HepG2 (cell line): ENCODE results near the gene MYOZ1. TPM values are rescaled to one million over a fixed set of nuclear protein-coding genes. Genes with fewer than 3 reads are reported as not detected.

ENCODE experiments used
- BCLAF1 ChIP-seq: fragments of 450-650 bp; IDR thresholded peaks from 2 replicates; pipeline ENCODE4 v1.6.1; 2017; ENCODE audit warnings: mild to moderate bottlenecking
- CEBPG ChIP-seq: IDR thresholded peaks from 2 replicates; pipeline ENCODE4 v1.6.1; 2016
- GATA4 ChIP-seq: sonication (generic); IDR thresholded peaks from 2 replicates; pipeline ENCODE4 v1.6.1; 2016; ENCODE audit warnings: antibody characterized with exemption, low read depth, borderline replicate concordance
- HOXA7 ChIP-seq: sonication (generic); formaldehyde crosslinking; IDR thresholded peaks from 2 replicates; pipeline ENCODE4 v1.8.1; 2022; ENCODE audit warnings: mild to moderate bottlenecking, missing genetic modification reagents, moderate library complexity
- JUND ChIP-seq: sonication (generic); formaldehyde crosslinking; IDR thresholded peaks from 2 replicates; pipeline ENCODE4 v1.8.0; 2022; ENCODE audit warnings: mild to moderate bottlenecking, missing genetic modification reagents
- LBX2 ChIP-seq: sonication (generic); formaldehyde crosslinking; IDR thresholded peaks from 2 replicates; pipeline ENCODE4 v1.5.0; 2020; ENCODE audit warnings: missing genetic modification reagents, mild to moderate bottlenecking, borderline replicate concordance
- MAFG ChIP-seq: sonication (generic); formaldehyde crosslinking; IDR thresholded peaks from 2 replicates; pipeline ENCODE4 v1.5.1; 2020; ENCODE audit warnings: mild to moderate bottlenecking, missing genetic modification reagents
- MIER3 ChIP-seq: IDR thresholded peaks from 2 replicates; pipeline ENCODE4 v1.6.1; 2016; ENCODE audit warnings: missing compliant biosample characterization, borderline replicate concordance
- MTA3 ChIP-seq: sonication (generic); formaldehyde crosslinking; IDR thresholded peaks from 2 replicates; pipeline ENCODE4 v1.4.0; 2020; ENCODE audit warnings: missing genetic modification reagents
- NFIB ChIP-seq: sonication (generic); formaldehyde crosslinking; IDR thresholded peaks from 2 replicates; pipeline ENCODE4 v1.9.0; 2021; ENCODE audit warnings: missing genetic modification reagents, mild to moderate bottlenecking, borderline replicate concordance
- ZKSCAN5 ChIP-seq: sonication (generic); formaldehyde crosslinking; IDR thresholded peaks from 2 replicates; pipeline ENCODE4 v1.5.1; 2020; ENCODE audit warnings: mild to moderate bottlenecking, missing genetic modification reagents
- ZNF121 ChIP-seq: sonication (generic); formaldehyde crosslinking; IDR thresholded peaks from 2 replicates; pipeline ENCODE4 v1.5.0; 2020; ENCODE audit warnings: mild to moderate bottlenecking, missing genetic modification reagents
- ZNF160 ChIP-seq: sonication (generic); formaldehyde crosslinking; IDR thresholded peaks from 2 replicates; pipeline ENCODE4 v1.8.0; 2022; ENCODE audit warnings: mild to moderate bottlenecking, inconsistent platforms, missing genetic modification reagents
- ZNF225 ChIP-seq: sonication (generic); formaldehyde crosslinking; IDR thresholded peaks from 2 replicates; pipeline ENCODE4 v1.4.0; 2020; ENCODE audit warnings: mild to moderate bottlenecking, missing genetic modification reagents
- ZNF326 ChIP-seq: sonication (generic); formaldehyde crosslinking; IDR thresholded peaks from 2 replicates; pipeline ENCODE4 v1.4.0; 2020; ENCODE audit warnings: missing genetic modification reagents, borderline replicate concordance
- ZNF354B ChIP-seq: sonication (generic); formaldehyde crosslinking; IDR thresholded peaks from 2 replicates; pipeline ENCODE4 v1.8.0; 2022; ENCODE audit warnings: mild to moderate bottlenecking, missing genetic modification reagents
- ZNF546 ChIP-seq: sonication (generic); formaldehyde crosslinking; conservative IDR thresholded peaks from 2 replicates; pipeline ENCODE4 v1.8.1; 2023; ENCODE audit warnings: mild to moderate bottlenecking, missing genetic modification reagents
- ZNF652 ChIP-seq: IDR thresholded peaks from 2 replicates; pipeline ENCODE4 v1.6.1; 2016; ENCODE audit warnings: low read depth, borderline replicate concordance
- polyA plus RNA-seq, 8 experiments: library from polyadenylated mRNA; depleted of rRNA in 3 of 8; stranded (reverse) in 7 of 8; unstranded in 1 of 8; fragments of >200 nt; fragmentation: Illumina TruSeq in 4 of 8; extraction: Trizol in 4 of 8; gene quantifications; 2 replicates each; pipeline versions ENCODE4 v1.2.1 to v1.2.3, GENCODE V29; 2011 to 2016; ENCODE audit warnings: low read depth in 4 of 8, missing spikeins in 1 of 8, mixed read lengths in 1 of 8; ENCODE audit not compliant: insufficient read depth in 1 of 8
- total RNA-seq, 5 experiments: library from RNA; depleted of rRNA; stranded (reverse); fragments of >200 nt; fragmentation: Illumina TruSeq; extraction: Trizol; gene quantifications; 2 replicates each; pipeline ENCODE4 v1.2.3, GENCODE V29; 2016; ENCODE audit warnings: low read depth in 1 of 5
- TF ChIP-seq, protein P1 (sequence below): sonication (generic); formaldehyde crosslinking; IDR thresholded peaks from 2 replicates; pipeline ENCODE4 v1.4.0; 2020; ENCODE audit warnings: mild to moderate bottlenecking, missing genetic modification reagents, borderline replicate concordance
- TF ChIP-seq, protein P2 (sequence below): sonication (generic); formaldehyde crosslinking; IDR thresholded peaks from 2 replicates; pipeline ENCODE4 v1.8.1; 2023; ENCODE audit warnings: missing genetic modification reagents, mild to moderate bottlenecking, borderline replicate concordance
- TF ChIP-seq, protein P3 (sequence below): sonication (generic); formaldehyde crosslinking; IDR thresholded peaks from 2 replicates; pipeline ENCODE4 v1.5.0; 2020; ENCODE audit warnings: mild to moderate bottlenecking, missing genetic modification reagents
- TF ChIP-seq, protein P4 (sequence below): sonication (generic); formaldehyde crosslinking; IDR thresholded peaks from 2 replicates; pipeline ENCODE4 v1.8.1; 2023; ENCODE audit warnings: mild to moderate bottlenecking, moderate library complexity, missing genetic modification reagents
- TF ChIP-seq, protein P5 (sequence below): sonication (generic); formaldehyde crosslinking; IDR thresholded peaks from 2 replicates; pipeline ENCODE4 v1.5.0; 2020; ENCODE audit warnings: missing genetic modification reagents

The MYOZ1 gene
- total and polyA plus RNA-seq, 2 of the 13 experiments (the other 11 are each of a cell fraction or from before 2014, with no cell fraction given): not detected

DNA sequence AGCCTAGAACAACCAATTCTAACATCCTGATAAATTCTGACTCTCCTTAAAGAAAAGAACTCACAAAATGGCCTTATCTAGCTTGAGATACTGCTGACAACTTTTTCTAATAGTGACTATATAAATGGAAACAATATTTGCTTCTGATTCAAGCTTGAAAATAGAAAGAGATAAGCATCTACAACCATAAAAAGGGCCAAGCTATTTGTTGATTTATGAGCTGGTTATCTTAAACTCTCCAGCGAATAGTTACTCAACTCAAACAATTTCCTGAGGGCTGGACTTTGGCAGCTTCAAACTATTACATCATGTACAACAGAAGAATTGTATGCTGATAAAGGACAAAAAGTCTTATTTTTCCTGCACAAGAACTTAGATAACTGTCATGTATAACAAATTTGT, 54.7 kb downstream of the MYOZ1 start (continued):
- TF ChIP-seq MTA3 (no peak), ZKSCAN5 (CRISPR knock-in tag) (no peak), ZNF652 (no peak), ZNF225 (CRISPR knock-in tag) (no peak), ZNF326 (no peak), ZNF121 (no peak), ZNF546 (CRISPR knock-in tag) (no peak), GATA4 (peak; percentile 96), MIER3 (peak; percentile 45; the same call in 1 of the 2 replicates), NFIB (CRISPR knock-in tag) (no peak), BCLAF1 (no peak), ZNF354B (no peak), LBX2 (no peak), ZNF160 (CRISPR knock-in tag) (no peak), CEBPG (CRISPR knock-in tag) (peak; percentile 95), JUND (CRISPR knock-in tag) (no peak), HOXA7 (CRISPR knock-in tag) (no peak), MAFG (CRISPR knock-in tag) (no peak)
- TF ChIP-seq, protein P1, sequence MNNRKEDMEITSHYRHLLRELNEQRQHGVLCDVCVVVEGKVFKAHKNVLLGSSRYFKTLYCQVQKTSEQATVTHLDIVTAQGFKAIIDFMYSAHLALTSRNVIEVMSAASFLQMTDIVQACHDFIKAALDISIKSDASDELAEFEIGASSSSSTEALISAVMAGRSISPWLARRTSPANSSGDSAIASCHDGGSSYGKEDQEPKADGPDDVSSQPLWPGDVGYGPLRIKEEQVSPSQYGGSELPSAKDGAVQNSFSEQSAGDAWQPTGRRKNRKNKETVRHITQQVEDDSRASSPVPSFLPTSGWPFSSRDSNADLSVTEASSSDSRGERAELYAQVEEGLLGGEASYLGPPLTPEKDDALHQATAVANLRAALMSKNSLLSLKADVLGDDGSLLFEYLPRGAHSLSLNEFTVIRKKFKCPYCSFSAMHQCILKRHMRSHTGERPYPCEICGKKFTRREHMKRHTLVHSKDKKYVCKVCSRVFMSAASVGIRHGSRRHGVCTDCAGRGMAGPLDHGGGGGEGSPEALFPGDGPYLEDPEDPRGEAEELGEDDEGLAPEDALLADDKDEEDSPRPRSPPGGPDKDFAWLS: no peak
- TF ChIP-seq, protein P2, sequence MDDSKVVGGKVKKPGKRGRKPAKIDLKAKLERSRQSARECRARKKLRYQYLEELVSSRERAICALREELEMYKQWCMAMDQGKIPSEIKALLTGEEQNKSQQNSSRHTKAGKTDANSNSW (CRISPR knock-in tag): no peak
- TF ChIP-seq, protein P3, sequence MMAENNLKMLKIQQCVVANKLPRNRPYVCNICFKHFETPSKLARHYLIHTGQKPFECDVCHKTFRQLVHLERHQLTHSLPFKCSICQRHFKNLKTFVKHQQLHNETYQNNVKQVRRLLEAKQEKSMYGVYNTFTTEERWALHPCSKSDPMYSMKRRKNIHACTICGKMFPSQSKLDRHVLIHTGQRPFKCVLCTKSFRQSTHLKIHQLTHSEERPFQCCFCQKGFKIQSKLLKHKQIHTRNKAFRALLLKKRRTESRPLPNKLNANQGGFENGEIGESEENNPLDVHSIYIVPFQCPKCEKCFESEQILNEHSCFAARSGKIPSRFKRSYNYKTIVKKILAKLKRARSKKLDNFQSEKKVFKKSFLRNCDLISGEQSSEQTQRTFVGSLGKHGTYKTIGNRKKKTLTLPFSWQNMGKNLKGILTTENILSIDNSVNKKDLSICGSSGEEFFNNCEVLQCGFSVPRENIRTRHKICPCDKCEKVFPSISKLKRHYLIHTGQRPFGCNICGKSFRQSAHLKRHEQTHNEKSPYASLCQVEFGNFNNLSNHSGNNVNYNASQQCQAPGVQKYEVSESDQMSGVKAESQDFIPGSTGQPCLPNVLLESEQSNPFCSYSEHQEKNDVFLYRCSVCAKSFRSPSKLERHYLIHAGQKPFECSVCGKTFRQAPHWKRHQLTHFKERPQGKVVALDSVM (CRISPR knock-in tag): no peak
- TF ChIP-seq, protein P4, sequence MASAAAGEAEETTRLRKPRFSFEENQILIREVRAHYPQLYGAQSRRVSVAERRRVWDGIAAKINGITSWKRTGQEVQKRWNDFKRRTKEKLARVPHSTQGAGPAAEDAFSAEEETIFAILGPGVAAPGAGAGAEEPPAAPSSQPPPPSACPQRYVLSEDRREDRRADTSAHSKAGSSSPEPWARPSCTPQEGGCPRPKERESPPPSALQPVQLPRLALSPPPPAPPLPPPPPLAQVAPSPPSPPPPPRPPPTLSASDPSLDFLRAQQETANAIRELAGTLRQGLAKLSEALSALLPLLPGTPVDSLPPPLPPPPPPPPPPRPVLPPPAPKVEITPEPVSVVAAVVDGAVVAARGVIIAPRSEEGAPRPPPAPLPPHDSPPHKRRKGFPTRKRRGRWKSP: no peak; the same call in 1 of the 2 replicates
- TF ChIP-seq, protein P5, sequence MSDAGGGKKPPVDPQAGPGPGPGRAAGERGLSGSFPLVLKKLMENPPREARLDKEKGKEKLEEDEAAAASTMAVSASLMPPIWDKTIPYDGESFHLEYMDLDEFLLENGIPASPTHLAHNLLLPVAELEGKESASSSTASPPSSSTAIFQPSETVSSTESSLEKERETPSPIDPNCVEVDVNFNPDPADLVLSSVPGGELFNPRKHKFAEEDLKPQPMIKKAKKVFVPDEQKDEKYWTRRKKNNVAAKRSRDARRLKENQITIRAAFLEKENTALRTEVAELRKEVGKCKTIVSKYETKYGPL (CRISPR knock-in tag): no peak; the same call in 1 of the 2 replicates
